UCSD-AML1 (cell line): Measurements from ENCODE around the gene PABPN1L.
"Not testable (repeated sequence)": the region's sequence is repeated elsewhere in the genome, so short reads cannot be mapped to it uniquely, and the experiment has no call there.

Experiments
- DNase-seq: peaks from one replicate; lab custom pipeline; 2025; ENCODE audit not compliant: unreplicated experiment; lab: John Stamatoyannopoulos, UW

Gene PABPN1L

DNA sequence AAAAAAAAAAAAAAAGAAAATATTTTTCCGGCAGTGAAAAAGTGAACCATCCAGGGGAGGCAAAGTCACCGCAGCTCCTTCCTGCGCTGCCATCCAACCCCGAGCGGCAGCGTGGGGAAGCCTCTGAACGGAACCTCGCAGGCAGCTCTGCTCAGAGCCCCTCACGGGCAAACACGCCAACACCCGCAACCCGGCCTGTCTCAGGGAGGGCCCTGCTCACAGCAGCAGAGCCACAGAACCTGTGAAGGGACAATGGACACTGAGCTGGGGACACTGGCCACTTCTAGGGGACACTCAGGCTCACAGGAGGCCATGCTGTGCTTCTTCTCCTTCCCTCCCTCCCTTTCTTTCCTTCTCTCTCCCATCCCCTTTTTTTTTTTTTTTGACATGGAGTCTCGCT, 33.4 kb downstream of the PABPN1L start:
- DNase-seq: no peak

- no peak for DNase-seq
These were observed 34.6 kb downstream of the PABPN1L start for GRCh38 chr16:88831838-88832237.

- no peak for DNase-seq
These were observed 35.7 kb downstream of the PABPN1L start for GRCh38 chr16:88830783-88831182.

DNA sequence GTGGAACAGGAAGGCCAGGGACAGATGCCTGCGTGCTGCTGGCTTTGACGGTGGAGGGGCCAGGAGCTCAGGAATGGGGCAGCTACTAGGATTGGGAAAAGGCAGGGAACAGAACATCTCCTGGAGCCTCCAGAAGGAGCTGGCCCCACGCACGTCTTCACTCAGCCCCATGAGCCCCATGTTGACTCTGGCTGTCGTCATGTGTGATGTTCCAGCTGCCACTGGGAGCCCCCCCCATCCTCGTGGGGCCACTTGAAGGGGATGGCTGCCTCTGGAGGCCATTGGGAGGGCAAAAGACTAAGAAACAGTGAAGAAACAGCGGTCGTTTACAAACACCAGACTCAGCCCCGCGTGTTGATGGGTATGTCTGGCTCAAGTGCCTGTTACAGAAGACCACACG, 36.2 kb downstream of the PABPN1L start:
- DNase-seq: no peak

GRCh38 chr16:88828711-88829110, 37.7 kb downstream of the PABPN1L start:
- no peak for DNase-seq

- DNase-seq: no peak
These were observed 38.7 kb downstream of the PABPN1L start for GRCh38 chr16:88827727-88828126.

DNA sequence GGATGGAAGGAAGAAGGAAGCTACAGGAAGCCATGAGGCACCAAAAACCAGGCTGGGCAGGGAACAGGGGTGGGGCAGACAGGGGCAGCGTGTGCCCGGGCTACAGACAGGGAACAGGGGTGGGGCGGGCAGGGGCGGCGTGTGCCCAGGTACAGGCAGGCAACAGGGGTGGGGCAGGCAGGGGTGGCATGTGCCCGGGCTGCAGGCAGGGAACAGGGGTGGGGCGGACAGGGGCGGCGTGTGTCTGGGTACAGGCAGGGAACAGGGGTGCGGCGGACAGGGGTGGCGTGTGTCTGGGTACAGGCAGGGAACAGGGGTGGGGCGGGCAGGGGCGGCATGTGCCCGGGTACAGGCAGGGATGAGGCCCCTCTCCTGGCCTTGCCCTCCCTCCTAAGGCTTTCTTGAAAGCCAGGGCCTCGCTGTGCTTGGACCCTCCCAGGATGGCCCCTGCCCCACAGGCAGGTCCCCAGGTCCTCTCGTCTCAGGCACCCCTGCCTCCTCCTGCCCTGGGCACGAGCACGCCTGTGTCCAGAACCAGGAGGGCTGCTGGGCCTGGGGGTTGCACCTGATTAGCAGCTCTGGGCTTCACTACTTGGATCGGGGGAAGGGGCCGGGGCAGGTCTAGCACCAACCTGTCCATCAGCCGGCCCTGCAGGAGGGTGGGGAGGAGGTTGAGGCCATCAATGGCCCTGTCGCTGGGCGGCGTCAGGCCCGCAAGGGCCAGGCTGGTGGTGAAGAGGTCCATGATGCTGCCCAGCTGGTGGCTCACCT, 40.2 kb downstream of the PABPN1L start:
- no peak for DNase-seq

- no peak for DNase-seq
These were observed 41.3 kb downstream of the PABPN1L start for GRCh38 chr16:88825146-88825545.

DNA sequence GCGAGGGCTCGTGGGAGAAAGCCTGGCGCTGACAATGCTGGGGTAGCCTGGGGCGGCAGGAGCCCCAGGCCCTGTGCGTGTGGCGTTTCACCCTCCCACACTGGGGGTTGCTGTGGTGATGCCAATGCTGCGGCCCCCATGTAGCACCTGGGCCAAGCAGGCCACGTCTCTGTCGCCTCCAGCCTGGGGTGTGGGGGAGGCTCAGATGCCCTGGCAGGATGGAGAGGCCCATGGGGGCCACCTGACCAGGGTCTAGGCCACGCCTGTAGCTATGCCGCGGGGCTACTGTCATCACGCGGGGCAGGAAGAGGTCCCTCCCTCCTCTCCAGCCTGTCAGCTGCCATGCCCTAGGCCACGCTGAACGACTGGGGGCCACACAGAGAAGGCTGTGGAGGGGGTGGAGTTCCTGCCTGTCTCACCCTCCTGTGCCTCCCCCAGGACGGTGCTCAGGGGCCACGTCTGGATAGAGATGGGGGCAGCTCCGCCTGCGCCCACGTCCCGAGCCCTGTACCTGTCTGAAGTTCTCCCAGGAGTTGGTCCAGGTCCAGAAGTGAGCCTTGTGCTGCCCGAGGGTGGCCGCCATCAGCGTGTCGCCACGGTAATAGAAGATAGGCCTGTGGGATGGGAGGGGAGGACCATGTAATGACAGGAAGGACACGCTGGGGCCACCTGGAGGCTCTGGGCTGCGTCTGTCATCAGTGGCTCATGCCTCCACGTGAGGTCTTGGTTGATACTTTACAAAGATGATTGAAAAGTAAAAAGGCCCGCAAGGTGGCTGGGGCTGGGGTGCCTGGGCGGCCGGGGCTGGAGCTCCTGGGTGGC, 42.0 kb downstream of the PABPN1L start:
- no peak for DNase-seq

DNA sequence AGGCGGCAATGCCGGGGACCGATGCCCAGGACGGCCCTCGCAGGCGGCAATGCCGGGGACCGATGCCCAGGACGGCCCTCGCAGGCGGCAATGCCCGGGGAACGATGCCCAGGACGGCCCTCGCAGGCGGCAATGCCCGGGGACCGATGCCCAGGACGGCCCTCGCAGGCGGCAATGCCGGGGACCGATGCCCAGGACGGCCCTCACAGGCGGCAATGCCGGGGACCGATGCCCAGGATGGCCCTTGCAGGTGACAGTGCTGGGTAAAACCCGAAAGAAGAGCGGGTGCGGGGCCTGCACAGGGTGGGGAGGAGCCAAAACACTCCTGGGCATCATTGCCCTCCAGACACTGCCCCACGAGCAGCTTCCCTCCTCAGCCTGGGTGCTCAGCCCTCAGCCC, 42.8 kb downstream of the PABPN1L start:
- not testable (repeated sequence) for DNase-seq

- DNase-seq: no peak
These were observed 44.0 kb downstream of the PABPN1L start for GRCh38 chr16:88822281-88823040.

DNA sequence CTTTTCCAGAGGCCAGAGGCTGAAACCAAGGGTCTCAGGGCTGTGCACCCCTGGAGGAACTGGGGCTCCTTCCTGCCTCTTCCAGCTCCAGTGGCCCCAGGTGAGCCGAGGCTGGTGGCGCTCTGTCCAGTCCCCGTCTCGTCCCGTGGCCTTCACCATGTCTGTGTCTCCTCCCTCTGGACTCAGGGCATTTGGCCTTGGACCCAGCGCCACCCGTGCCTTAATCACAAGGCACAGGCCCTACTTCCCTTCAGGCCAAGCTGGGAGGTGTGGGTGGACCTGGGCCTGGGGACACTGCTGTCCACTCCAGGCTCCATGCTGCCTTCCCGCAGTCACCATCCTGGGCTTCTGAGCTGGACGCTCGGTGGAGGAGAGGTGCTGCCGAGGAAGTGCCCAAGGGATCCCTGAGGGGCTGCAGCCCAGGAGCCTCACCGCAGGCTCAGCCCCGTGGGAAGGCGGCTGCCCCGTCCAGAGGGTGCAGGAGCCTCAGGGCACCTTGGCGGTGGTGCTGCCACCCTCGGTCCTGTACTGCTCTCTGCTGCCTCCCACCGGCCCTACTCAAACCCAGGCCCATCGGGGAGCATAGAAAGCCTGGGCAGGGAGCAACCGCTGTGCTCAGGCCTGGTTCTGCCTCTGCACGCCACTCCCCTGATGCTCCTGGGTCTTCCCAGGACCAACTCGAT, 45.2 kb downstream of the PABPN1L start:
- DNase-seq: no peak

- DNase-seq: no peak
These were observed 46.0 kb downstream of the PABPN1L start for GRCh38 chr16:88820385-88821025.

DNA sequence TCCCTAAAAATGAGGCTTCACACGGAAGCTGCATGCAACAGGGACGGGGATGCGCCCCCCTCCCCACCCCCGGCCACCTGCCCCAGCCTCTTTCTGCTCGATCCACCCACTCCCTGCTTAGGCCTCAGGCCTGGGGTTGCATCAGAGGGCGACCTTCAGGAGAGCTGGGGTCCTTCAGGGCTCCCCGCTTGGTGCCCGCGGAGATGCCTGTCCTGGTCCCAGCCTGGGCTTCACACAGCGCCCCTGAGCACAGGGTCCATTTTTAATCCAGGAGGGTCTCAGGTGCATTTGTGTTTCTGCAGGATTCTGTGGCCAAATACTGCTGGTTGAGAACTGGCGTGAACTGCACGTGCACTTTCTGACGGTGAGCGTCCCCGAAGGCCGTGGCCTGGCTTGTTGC, 47.3 kb downstream of the PABPN1L start:
- DNase-seq: no peak

GRCh38 chr16:88818575-88818874, 47.9 kb downstream of the PABPN1L start:
- no peak for DNase-seq

- DNase-seq: no peak
These were observed 48.5 kb downstream of the PABPN1L start for GRCh38 chr16:88817785-88818574.

DNA sequence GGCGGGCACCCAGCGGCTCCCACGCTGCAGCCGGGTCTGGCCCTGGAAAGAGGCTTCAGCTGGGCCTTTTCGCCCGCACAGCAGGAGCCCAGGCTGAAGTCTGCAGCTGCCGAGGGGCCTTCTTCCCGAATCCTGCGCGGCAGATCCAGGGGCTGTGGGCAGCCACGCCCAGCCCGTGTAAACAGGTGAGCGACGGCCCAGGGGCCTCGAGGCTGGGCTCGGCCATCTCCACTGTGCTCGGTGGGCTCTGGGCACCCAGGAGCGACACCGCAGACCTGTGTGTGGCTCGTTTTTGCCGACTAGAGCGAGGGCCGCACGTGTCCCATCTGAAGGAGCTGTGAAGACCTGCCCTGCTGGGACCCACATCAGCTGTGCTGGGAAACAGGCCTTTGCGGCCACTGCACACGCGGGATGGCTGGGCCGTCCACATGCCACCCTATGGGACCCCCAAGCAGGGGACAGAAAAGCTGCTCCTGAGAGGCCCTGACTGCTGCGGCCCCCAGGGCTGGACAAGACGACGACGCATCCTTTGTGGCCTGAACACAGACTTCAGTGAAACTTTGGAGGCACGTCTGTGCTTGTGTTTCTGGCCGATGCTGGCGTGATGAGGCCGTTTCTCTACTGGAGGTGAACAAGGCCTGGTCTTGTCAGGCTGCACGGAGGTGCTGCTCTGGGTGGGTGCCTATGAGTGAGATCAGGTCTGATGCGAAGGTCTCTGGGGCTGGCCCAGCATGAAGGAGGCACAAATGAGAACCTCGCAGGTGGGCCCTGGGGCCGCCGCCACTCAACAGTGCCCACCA, 49.5 kb downstream of the PABPN1L start:
- no peak for DNase-seq

DNA sequence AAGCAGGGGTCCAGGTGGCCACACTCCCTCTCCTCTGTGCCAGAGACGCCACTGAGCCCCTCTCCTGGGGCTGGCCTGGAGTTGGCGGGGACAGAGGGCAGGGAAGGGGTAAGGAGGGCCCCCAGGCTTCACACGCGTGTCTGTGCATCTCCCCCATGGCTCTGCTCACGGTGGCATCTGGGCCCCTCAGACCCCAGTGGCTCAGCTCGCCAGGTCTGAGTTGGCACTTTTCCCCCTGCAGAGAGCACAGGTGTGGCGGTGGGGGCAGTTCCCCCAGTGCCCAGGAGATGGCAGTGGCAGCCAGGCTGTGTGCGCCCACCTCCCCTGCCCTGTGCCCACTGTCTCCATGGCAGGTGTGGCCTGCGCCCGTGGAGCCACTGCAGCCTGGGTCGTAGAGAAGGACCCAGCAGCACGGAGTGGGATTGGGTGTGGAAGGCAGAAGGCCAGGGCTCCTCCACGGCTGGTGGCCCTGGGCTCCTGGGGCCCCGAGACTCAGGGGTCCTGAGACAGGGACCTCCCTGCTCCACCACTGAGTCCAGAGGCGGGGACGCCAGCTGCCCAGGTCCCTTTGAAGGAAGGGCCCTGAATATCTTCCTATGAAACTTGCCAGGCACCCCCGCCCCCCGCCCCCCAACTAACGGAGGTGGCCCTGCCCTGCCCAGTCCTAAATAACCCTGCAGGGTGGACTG, 50.4 kb downstream of the PABPN1L start:
- DNase-seq: peak; percentile 61

DNA sequence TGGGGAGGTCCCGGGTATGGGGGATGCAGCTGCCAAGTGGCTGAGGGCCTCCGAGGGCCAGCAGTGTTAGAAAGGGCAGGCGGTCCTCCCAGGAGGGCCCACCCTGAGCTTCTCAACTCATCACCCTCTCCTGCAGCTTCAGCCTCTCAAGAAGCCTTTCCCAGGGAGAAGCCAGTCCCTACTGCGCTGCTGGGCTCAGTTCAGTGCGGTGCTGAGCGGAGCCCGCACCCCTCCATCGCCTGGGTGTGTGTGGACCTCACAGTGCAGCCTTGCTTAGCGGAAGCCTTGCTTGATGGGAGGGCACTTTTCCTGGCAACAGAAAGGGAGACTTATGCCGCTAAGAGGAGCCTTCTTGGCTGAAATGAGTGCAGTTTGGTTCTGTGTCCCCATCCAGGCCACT, 51.2 kb downstream of the PABPN1L start:
- no peak for DNase-seq
